ENCODE results near the gene CLCN7.

- no peak for TF ChIP-seq CTCF (IDR thresholded peaks at IDR 0.05)
- no peak for TF ChIP-seq POLR2A (IDR thresholded peaks at IDR 0.05)
These were observed 6.4 kb downstream of the CLCN7 start for GRCh38 chr16:1468426-1468810.

Data from thyroid gland (tissue), 4 donors.